ENCODE data around the gene KIAA0753. TPM values are rescaled to one million over a fixed set of nuclear protein-coding genes. Genes with fewer than 3 reads are reported as not detected.

The KIAA0753 gene
- total RNA-seq, 4 donors from 2014 or later: 8.1 to 19.6 (median 13.8) TPM

DNA sequence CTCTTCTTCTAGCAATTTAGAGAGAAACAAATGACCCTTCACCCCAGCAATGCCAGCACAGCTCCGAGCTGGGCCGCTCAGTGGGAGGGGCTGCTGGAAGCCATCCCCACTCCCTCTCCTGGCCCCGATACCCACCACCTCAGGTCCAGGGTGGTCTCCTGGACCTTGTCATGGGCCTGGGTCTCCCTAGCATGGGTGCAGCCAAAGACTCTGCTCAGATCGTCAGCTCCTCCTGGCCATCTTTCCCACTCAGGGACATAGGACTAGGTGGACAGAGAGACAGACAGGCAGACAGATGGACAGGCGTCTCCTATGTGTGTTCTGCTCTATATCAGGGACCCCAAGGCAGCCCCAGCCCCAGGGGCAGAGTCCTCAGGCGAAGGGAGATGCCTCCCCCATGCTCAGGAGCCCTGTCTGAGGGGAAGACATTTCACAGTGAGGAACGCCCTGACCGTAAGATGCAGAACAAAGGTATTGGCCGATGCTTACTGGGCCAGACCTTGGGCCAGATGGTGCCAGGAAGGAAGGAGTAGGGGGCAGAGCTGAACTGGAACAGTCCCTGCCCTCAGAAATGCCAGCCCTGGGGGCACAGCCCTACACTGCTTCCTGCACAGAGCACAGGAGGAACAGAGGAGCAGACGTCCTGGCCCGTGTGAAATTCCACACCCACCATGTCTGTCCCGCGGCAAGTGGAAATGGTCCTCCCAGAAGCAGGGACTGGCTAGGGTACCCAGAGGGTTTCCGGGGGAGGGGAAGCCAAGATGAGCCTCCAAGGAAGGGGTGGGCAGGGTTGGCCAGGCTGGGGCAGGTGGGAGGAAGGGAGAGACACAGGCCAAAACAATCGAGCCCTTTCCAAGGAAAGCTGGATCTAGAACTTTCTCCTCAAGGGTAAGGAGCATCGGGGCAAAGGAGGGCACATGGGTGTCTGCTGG lies 97.2 kb downstream of the KIAA0753 start:
- peak in 1 of 2 donors; percentile 58 for DNase-seq (ENCODE audit: low spot score in 2 of 2)
- intact Hi-C loops (cut with DNase I; ENCODE audit: low total_unique reads): no loop called here
- no peak for TF ChIP-seq POLR2A (IDR thresholded peaks at IDR 0.05)
- no peak for TF ChIP-seq CTCF (IDR thresholded peaks at IDR 0.05)
- 74 to 86% methylated on average over 14 to 16 of the region's 16 CpGs for WGBS, 2 donors
- no peak overlapping the region for H3K4me3 ChIP-seq (ENCODE audit: low read depth, poor library complexity, severe bottlenecking)

DNA sequence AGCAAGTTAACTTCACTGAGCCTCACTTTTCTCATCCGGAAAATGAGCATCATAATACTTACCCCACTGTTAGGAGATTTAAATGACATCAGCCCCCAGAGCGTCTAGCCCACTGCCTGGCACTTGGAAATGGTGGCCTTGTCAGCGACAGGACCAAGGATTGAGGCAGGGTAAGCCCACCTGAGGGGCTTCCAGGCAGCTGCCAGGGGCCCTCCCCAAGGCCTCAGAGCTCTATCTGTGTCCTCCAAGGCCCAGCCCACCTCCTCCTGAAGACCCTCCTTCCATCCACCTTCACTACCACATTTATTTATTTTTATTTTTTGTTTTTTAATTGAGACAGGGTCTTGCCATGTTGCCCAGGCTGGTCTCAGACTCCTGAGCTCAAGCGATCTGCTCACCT lies 97.9 kb downstream of the KIAA0753 start:
- peak in 1 of 2 donors; percentile 68 for DNase-seq (ENCODE audit: low spot score in 2 of 2)
- 92 to 94% methylated on average over 4 of the region's 4 CpGs for WGBS, 2 donors
- intact Hi-C loops (cut with DNase I; ENCODE audit: low total_unique reads): no loop called here
- no peak for TF ChIP-seq CTCF (IDR thresholded peaks at IDR 0.05)
- TF ChIP-seq POLR2A (IDR thresholded peaks at IDR 0.05): no peak
- H3K4me3 ChIP-seq (ENCODE audit: low read depth, poor library complexity, severe bottlenecking): no peak overlapping the region

GRCh38 chr17:6541886-6542285 lies 98.6 kb downstream of the KIAA0753 start:
- TF ChIP-seq POLR2A (IDR thresholded peaks at IDR 0.05) (no peak), CTCF (IDR thresholded peaks at IDR 0.05) (no peak)
- 82 to 83% methylated on average over 4 of the region's 4 CpGs for WGBS, 2 donors
- H3K4me3 ChIP-seq (ENCODE audit: low read depth, poor library complexity, severe bottlenecking): no peak overlapping the region
- intact Hi-C loops (cut with DNase I; ENCODE audit: low total_unique reads): no loop called here
- DNase-seq (ENCODE audit: low spot score in 2 of 2): peak in 1 of 2 donors; percentile 60

DNA sequence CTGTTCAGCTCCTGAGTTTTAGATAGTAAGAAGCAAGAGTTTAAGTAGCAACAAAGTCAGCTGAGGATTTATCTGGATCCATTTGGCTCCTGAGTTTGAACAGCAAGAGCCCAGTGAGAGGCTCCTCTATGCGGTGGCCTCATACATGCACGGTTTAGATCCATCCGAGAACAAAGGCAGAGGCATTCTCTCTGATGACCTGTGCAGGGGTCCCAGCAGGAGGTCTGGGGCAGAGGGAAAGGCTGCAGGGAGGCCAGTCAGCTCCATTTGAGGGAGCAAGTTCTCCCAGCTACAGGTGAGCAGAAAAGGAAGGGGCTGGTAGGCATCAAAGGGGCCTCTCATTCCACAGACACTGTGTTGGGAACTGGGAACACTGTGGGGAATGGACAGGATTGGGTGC lies 100.6 kb downstream of the KIAA0753 start:
- DNase-seq (ENCODE audit: low spot score in 2 of 2): no peak
- 81 to 88% methylated on average over 3 of the region's 3 CpGs for WGBS, 2 donors

DNA sequence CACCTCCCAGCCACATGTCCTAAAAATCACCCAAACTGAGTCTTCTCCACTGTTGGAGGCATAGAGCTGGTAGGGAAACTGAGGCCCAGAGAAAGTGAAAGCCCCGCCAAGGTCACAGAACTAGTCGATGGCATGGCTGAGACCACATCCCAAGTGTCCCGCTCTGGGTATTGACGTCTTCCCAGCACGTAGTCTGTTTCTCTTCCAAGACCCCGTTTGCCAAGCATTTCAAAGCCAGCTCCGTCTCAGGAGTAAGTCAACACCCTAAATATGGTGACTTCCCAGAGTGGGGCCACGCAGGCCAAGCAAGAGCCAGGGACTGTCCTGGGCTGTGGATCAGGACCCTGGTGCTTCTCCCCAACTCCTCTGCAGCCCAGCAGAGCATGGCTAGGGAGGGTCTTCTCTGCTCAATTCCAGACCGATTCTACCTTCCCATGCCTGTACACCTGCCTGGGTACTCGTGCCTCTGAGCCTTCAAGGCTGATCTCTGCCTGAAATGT lies 103.9 kb downstream of the KIAA0753 start:
- 92 to 95% methylated on average over 10 of the region's 10 CpGs for WGBS, 2 donors
- TF ChIP-seq POLR2A (IDR thresholded peaks at IDR 0.05) (no peak), CTCF (IDR thresholded peaks at IDR 0.05) (no peak)
- peak in 1 of 2 donors; percentile 74 for DNase-seq (ENCODE audit: low spot score in 2 of 2)
- no peak overlapping the region for H3K4me3 ChIP-seq (ENCODE audit: low read depth, poor library complexity, severe bottlenecking)
- intact Hi-C loops (cut with DNase I; ENCODE audit: low total_unique reads): no loop called here

More for the DNA sequence above, 100.6 kb downstream of the KIAA0753 start:
- H3K4me3 ChIP-seq (ENCODE audit: low read depth, poor library complexity, severe bottlenecking): no peak overlapping the region
- TF ChIP-seq CTCF (IDR thresholded peaks at IDR 0.05) (no peak), POLR2A (IDR thresholded peaks at IDR 0.05) (no peak)
- intact Hi-C loops (cut with DNase I; ENCODE audit: low total_unique reads): no loop called here

Measured in lower leg skin (tissue), 4 donors.